Kidney (tissue), 14 donors: ENCODE measurements around the gene FTH1. TPM values are rescaled to one million over a fixed set of nuclear protein-coding genes. Genes with fewer than 3 reads are reported as not detected.

ENCODE experiments used
- DNase-seq, 5 donors: peaks; one replicate each; pipeline ENCODE4 v3.0.0-alpha.2; 2013 to 2020
- FAIRE-seq: peaks from 2 replicates; lab custom pipeline; 2012; peaks lifted over from hg19 to GRCh38; lab: Jason Lieb, UNC
- H3K27ac ChIP-seq, 2 donors: one replicate each; pipeline ENCODE4 v1.7.0; 2013; ENCODE audit warnings: low read depth in 2 of 2, low read length in 2 of 2, inconsistent platforms in 1 of 2
- H3K27me3 ChIP-seq: one replicate; pipeline ENCODE4 v1.7.1; 2013; ENCODE audit warnings: low read length, inconsistent platforms; ENCODE audit not compliant: control insufficient read depth, insufficient read depth
- H3K36me3 ChIP-seq, 3 donors: one replicate each; pipeline versions ENCODE4 v1.7.0 to v1.7.1; 2013; ENCODE audit warnings: low read length in 3 of 3, control low read depth in 1 of 3, inconsistent platforms in 1 of 3; ENCODE audit not compliant: insufficient read depth in 3 of 3, control insufficient read depth in 2 of 3
- H3K4me1 ChIP-seq, 3 donors: one replicate each; pipeline versions ENCODE4 v1.7.0 to v1.7.1; 2013; ENCODE audit warnings: low read length in 3 of 3, inconsistent platforms in 1 of 3, low read depth in 1 of 3; ENCODE audit not compliant: control insufficient read depth in 2 of 3, insufficient read depth in 2 of 3
- H3K4me3 ChIP-seq, 3 donors: one replicate each; pipeline versions ENCODE4 v1.7.0 to v1.8.1; 2013; ENCODE audit warnings: low read length in 3 of 3, control low read depth in 1 of 3, inconsistent platforms in 1 of 3
- H3K9ac ChIP-seq, 3 donors: one replicate each; pipeline versions ENCODE4 v1.7.0 to v1.7.1; 2013; ENCODE audit warnings: low read length in 3 of 3, control low read depth in 1 of 3, inconsistent platforms in 1 of 3
- H3K9me3 ChIP-seq, 3 donors: one replicate each; pipeline versions ENCODE4 v1.7.0 to v1.7.1; 2013; ENCODE audit warnings: low read length in 3 of 3, control low read depth in 1 of 3, inconsistent platforms in 1 of 3; ENCODE audit not compliant: control insufficient read depth in 2 of 3, insufficient read depth in 1 of 3
- CTCF ChIP-seq: IDR thresholded peaks from 3 replicates; pipeline ENCODE4 v1.5.1; 2012; ENCODE audit warnings: mild to moderate bottlenecking, moderate library complexity, borderline replicate concordance; ENCODE audit not compliant: insufficient read depth; ENCODE audit errors: extremely low read depth
- intact Hi-C: fragments of 100-400 bp; cut with DNase I; formaldehyde crosslinking; loops from one replicate; pipeline ENCODE4 v1.11.1; 2022
- polyA plus RNA-seq: library from polyadenylated mRNA; stranded (reverse); fragments of 350-450 nt; fragmentation: Illumina TruSeq; extraction: RNeasy Lipid Tissue Mini Kit (QIAGEN cat#74804); gene quantifications from one replicate; pipeline ENCODE4 v1.2.3, GENCODE V29; 2014; ENCODE audit warnings: low read depth, low replicate concordance; ENCODE audit not compliant: insufficient read depth
- total RNA-seq: library from RNA; stranded (reverse); fragmentation: NEBNext Ultra II Directional; extraction: Animal tissue kit (Norgen Biotek cat#: 25700); gene quantifications from one replicate; pipeline ENCODE4 v1.2.1, GENCODE V29; 2021
- donor health status: control.
- donor health status: control.
- donor health status: control.
- donor health status: control.
- donor health status: control.
- donor health status: DM: yes; HTN: yes; CAD: no.
- donor health status: Normal renal cell carcinoma (clear cell type).

The FTH1 gene
- total and polyA plus RNA-seq, 2 donors from 2014 or later, result 3,221 to 7,914 TPM

GRCh38 chr11:61951484-61952135, 15.8 kb downstream of the FTH1 start:
- TF ChIP-seq CTCF, result no peak
- no peaks in the 10 kb centered on the region for H3K9me3 ChIP-seq
- H3K4me3 ChIP-seq, result no peak overlapping the region
- H3K4me1 ChIP-seq, result peaks cover 0 to 7% (median 7%) of the 10 kb centered on the region in 3 donors
- DNase-seq (no peak), FAIRE-seq (no peak)
- no peaks in the 10 kb centered on the region for H3K27me3 ChIP-seq
- intact Hi-C loops, result no loop called here
- H3K9ac ChIP-seq, result no peak overlapping the region
- no peaks in the 10 kb centered on the region for H3K36me3 ChIP-seq
- H3K27ac ChIP-seq, result no peak overlapping the region

- Histone ChIP-seq H3K27ac (no peak within 1 kb of the TSS), H3K27me3 (no peaks in the 10 kb centered on the region), H3K36me3 (no peaks in the 10 kb centered on the region), H3K9ac (no peak within 1 kb of the TSS), H3K9me3 (no peaks in the 10 kb centered on the region), H3K4me1 (peaks cover 0 to 7% (median 3%) of the 10 kb centered on the region in 3 donors), H3K4me3 (no peak within 1 kb of the TSS)
- no peak for TF ChIP-seq CTCF
- DNase-seq, result no peak
- no peak for FAIRE-seq
- intact Hi-C loops, result no loop called here
Observed at GRCh38 chr11:61950035-61950547, 17.3 kb downstream of the FTH1 start, which contains the start of gene BEST1. TSS of gene BEST1 (plus strand) at chr11:61950351. CDS start at chr11:61951807, 1,456 bp downstream.

GRCh38 chr11:61949169-61950034, 18.0 kb downstream of the FTH1 start:
- H3K27ac ChIP-seq, result no peak overlapping the region
- intact Hi-C loops, result loop anchor here (5.0 kb wide), 1 partner anchor 47 kb away; no protein-coding TSS in a partner anchor
- no peaks in the 10 kb centered on the region for H3K9me3 ChIP-seq
- H3K27me3 ChIP-seq, result no peaks in the 10 kb centered on the region
- TF ChIP-seq CTCF, result no peak
- H3K4me1 ChIP-seq, result peaks cover 0 to 7% (median 3%) of the 10 kb centered on the region in 3 donors
- peak; percentile 60 to 88 (median 75) for DNase-seq
- no peak for FAIRE-seq
- H3K36me3 ChIP-seq, result no peaks in the 10 kb centered on the region
- no peak overlapping the region for H3K4me3 ChIP-seq
- H3K9ac ChIP-seq, result no peak overlapping the region
